Spleen (tissue), 11 donors: ENCODE results near the gene ZNF329. TPM values are rescaled to one million over a fixed set of nuclear protein-coding genes. Genes with fewer than 3 reads are reported as not detected.
A peak's percentile ranks its signal among the peaks of the same experiment; 100 is the strongest.

Experiments used
- DNase-seq: peaks from one replicate; pipeline ENCODE4 v3.0.0-alpha.2; 2020
- H3K27ac ChIP-seq, 8 donors: fragments of 200-600 bp; sonication (generic) in 7 of 8; 1 replicate in 4 of 8; 2 replicates in 4 of 8; pipeline versions ENCODE4 v1.5.0 to v1.8.0; 2016 to 2021; ENCODE audit warnings: inconsistent platforms in 4 of 8, mild to moderate bottlenecking in 4 of 8, moderate library complexity in 1 of 8
- H3K27me3 ChIP-seq, 7 donors: fragments of 200-600 bp; sonication (generic) in 6 of 7; replicated peaks in 1 of 7; 1 replicate in 4 of 7; 2 replicates in 3 of 7; pipeline versions ENCODE4 v1.5.0 to v1.8.0; 2016 to 2021; ENCODE audit warnings: inconsistent platforms in 3 of 7, mild to moderate bottlenecking in 1 of 7
- H3K36me3 ChIP-seq, 6 donors: fragments of 200-600 bp; sonication (generic) in 5 of 6; 1 replicate in 4 of 6; 2 replicates in 2 of 6; pipeline versions ENCODE4 v1.5.0 to v1.8.0; 2016 to 2021; ENCODE audit warnings: inconsistent platforms in 2 of 6
- H3K4me1 ChIP-seq, 6 donors: fragments of 200-600 bp; sonication (generic) in 5 of 6; 1 replicate in 3 of 6; 2 replicates in 3 of 6; pipeline versions ENCODE4 v1.5.0 to v1.8.0; 2016 to 2021; ENCODE audit warnings: inconsistent platforms in 3 of 6
- H3K4me3 ChIP-seq, 8 donors: fragments of 200-600 bp; sonication (generic) in 7 of 8; 1 replicate in 4 of 8; 2 replicates in 4 of 8; pipeline versions ENCODE4 v1.5.0 to v1.8.0; 2016 to 2021; ENCODE audit warnings: inconsistent platforms in 4 of 8, mild to moderate bottlenecking in 4 of 8, moderate library complexity in 2 of 8
- H3K9me3 ChIP-seq, 8 donors: fragments of 200-600 bp; sonication (generic) in 7 of 8; 1 replicate in 4 of 8; 2 replicates in 4 of 8; pipeline versions ENCODE4 v1.5.0 to v1.8.0; 2016 to 2021; ENCODE audit warnings: inconsistent platforms in 4 of 8
- POLR2A ChIP-seq, 3 donors: fragments of 450-650 bp; IDR thresholded peaks; one replicate each; pipeline ENCODE4 v1.5.1; 2017; ENCODE audit warnings: antibody characterized with exemption in 3 of 3, mild to moderate bottlenecking in 1 of 3
- POLR2AphosphoS5 ChIP-seq, 3 donors: sonication (generic); formaldehyde crosslinking; IDR thresholded peaks; one replicate each; pipeline ENCODE4 v1.5.1; 2017; ENCODE audit warnings: antibody characterized with exemption in 3 of 3
- WGBS, 5 donors: extraction: QIAGEN DNeasy Blood & Tissue Kit in 3 of 5; methylation state at CpG; one replicate each; pipeline versions ENCODE4 v1.1.5 to v1.1.7; 2013 to 2018; 5-methylcytosine and 5-hydroxymethylcytosine counted together
- intact Hi-C: fragments of 100-400 bp; cut with DNase I; formaldehyde crosslinking; loops from one replicate; pipeline ENCODE4 v1.15.0; 2023; ENCODE audit warnings: low total_unique reads
- polyA plus RNA-seq, 3 donors: library from polyadenylated mRNA; stranded (reverse); fragments of 200-250 nt; gene quantifications; one replicate each; pipeline ENCODE4 v1.2.1, GENCODE V29; 2013
- total RNA-seq, 7 donors: library from RNA; depleted of rRNA in 3 of 7; stranded (reverse); fragments of >200 nt in 3 of 7; fragmentation: NEBNext Ultra II Directional in 4 of 7; extraction: Animal tissue kit (Norgen Biotek cat#: 25700) in 4 of 7; gene quantifications; one replicate each; pipeline versions ENCODE4 v1.1.0 to v1.2.1, GENCODE V29; 2016 to 2021
- TF ChIP-seq, protein P1 (sequence below), 11 experiments: fragments of 200-600 bp in 7 of 11; fragments of 450-650 bp in 4 of 11; sonication (generic) in 4 of 11; IDR thresholded peaks in 8 of 11; conservative IDR thresholded peaks in 3 of 11; 1 replicate in 7 of 11; 2 replicates in 4 of 11; pipeline versions ENCODE4 v1.4.0 to v1.8.0; 2016 to 2021; ENCODE audit warnings: antibody characterized with exemption in 11 of 11, inconsistent platforms in 4 of 11, mild to moderate bottlenecking in 1 of 11
- donor health status: healthy with polysubstance abuse.
- donor health status: DM: no; HTN: no; CAD: no; lungs with moderate emphysema.
- donor health status: DM: no; HTN: no; CAD: no.
- donor health status: Bipolar disorder and iron deficiency.
- donor health status: healthy.
- donor health status: DM: no; HTN: no; CAD: no.
- donor health status: DM: yes; HTN: yes; CAD: no.

The ZNF329 gene
- total and polyA plus RNA-seq, 10 donors: 3.8 to 13.4 (median 9.3) TPM

DNA sequence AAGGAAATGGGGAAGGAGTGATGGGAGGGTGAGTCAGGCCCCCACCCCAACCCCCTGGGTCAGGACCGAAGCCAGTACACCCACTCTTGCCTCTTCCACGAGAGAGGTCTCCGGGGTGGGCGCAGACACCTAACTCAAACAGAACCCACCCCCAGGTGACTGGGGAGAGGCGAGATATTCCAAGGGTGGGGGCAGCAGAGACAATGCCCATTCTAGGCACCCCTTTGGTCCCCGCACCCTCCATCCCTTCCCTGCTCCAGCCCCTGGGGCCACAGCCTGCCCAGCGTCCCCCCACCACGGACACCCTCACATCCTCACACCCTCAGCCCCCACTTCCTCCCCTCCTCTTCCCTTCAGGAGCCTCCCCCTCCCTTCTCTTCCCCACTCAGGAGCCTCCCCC is 53.2 kb downstream of the ZNF329 start:
- 28 to 62% (median 44%) methylated on average over 5 to 8 of the region's 8 CpGs for WGBS, 5 donors
- H3K9me3 ChIP-seq: peaks cover 0 to 89% (median 75%) of the 10 kb centered on the region in 8 donors
- H3K4me3 ChIP-seq: peak overlapping the region; percentile 25 to 96 (median 78)
- no peak for TF ChIP-seq POLR2A (IDR thresholded peaks at IDR 0.05)
- TF ChIP-seq, protein P1, sequence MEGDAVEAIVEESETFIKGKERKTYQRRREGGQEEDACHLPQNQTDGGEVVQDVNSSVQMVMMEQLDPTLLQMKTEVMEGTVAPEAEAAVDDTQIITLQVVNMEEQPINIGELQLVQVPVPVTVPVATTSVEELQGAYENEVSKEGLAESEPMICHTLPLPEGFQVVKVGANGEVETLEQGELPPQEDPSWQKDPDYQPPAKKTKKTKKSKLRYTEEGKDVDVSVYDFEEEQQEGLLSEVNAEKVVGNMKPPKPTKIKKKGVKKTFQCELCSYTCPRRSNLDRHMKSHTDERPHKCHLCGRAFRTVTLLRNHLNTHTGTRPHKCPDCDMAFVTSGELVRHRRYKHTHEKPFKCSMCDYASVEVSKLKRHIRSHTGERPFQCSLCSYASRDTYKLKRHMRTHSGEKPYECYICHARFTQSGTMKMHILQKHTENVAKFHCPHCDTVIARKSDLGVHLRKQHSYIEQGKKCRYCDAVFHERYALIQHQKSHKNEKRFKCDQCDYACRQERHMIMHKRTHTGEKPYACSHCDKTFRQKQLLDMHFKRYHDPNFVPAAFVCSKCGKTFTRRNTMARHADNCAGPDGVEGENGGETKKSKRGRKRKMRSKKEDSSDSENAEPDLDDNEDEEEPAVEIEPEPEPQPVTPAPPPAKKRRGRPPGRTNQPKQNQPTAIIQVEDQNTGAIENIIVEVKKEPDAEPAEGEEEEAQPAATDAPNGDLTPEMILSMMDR (IDR thresholded peaks at IDR 0.05 in 8 of 11, conservative IDR thresholded peaks at IDR 0.05 in 3 of 11): no peak
- TF ChIP-seq POLR2AphosphoS5 (IDR thresholded peaks at IDR 0.05): no peak
- H3K36me3 ChIP-seq: peaks cover 0 to 18% (median 0%) of the 10 kb centered on the region in 6 donors
- no peaks in the 10 kb centered on the region for H3K27me3 ChIP-seq
- peaks cover 0 to 25% (median 16%) of the 10 kb centered on the region in 6 donors for H3K4me1 ChIP-seq
- intact Hi-C loops: no loop called here
- DNase-seq: no peak
- H3K27ac ChIP-seq: peak overlapping the region in 5 of 8 donors; percentile 88 to 92 (median 90)

DNA sequence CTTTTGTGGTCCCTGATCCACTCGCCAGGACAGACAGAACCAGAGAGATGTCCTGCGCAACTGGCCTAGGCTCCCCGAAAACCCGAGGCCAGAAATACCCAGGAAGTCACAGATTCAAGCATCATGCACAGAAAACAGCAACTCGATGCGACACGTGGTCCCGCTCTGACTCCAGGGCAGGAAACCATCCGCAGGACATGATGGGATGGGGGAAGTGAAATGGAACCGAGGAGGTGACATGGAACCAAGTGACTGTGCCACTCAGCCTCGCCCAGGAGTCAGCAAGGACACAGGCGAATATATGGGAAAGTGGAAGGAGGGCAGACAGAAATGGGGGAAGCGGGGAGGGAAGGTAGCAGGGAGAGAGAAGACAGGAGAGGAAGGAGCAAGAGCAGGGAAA is 53.7 kb downstream of the ZNF329 start:
- no peak for DNase-seq
- Histone ChIP-seq H3K27ac (peak overlapping the region in 2 of 8 donors; percentile 88 to 92), H3K36me3 (peaks cover 0 to 23% (median 0%) of the 10 kb centered on the region in 6 donors), H3K9me3 (peaks cover 0 to 89% (median 74%) of the 10 kb centered on the region in 8 donors), H3K27me3 (no peaks in the 10 kb centered on the region), H3K4me3 (peak overlapping the region in 5 of 8 donors; percentile 62 to 96 (median 82)), H3K4me1 (peaks cover 0 to 25% (median 16%) of the 10 kb centered on the region in 6 donors)
- TF ChIP-seq, protein P1 (IDR thresholded peaks at IDR 0.05 in 8 of 11, conservative IDR thresholded peaks at IDR 0.05 in 3 of 11): no peak
- intact Hi-C loops: no loop called here
- 75 to 92% (median 90%) methylated on average over 13 of the region's 13 CpGs for WGBS, 5 donors

DNA sequence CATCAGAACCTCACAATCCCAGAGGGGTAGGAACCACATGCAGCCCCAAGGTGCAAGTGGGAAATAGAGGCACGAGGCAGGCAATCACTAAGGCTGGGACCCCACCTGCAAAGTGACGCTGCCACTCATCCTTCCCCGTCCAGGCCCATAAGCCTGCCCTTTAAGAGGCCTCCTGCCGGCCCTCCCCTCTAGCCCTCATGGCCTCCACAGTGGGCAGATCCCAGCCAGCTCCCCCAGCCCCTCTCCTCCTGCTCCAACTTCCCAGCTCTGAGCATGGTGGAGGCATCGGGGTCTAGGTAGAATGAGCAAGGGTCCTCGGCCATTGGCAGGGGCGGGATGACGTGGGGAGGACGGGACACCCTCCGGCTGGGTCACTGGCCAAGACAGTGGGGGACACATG is 55.3 kb downstream of the ZNF329 start:
- peaks cover 0 to 25% (median 16%) of the 10 kb centered on the region in 6 donors for H3K4me1 ChIP-seq
- H3K4me3 ChIP-seq: no peak overlapping the region
- WGBS, 5 donors: 92 to 100% (median 96%) methylated on average over 9 to 10 of the region's 10 CpGs
- TF ChIP-seq POLR2AphosphoS5 (IDR thresholded peaks at IDR 0.05): no peak
- no peak for TF ChIP-seq POLR2A (IDR thresholded peaks at IDR 0.05)
- TF ChIP-seq, protein P1 (IDR thresholded peaks at IDR 0.05 in 8 of 11, conservative IDR thresholded peaks at IDR 0.05 in 3 of 11): no peak
- intact Hi-C loops: no loop called here
- H3K9me3 ChIP-seq: peaks cover 0 to 89% (median 74%) of the 10 kb centered on the region in 8 donors
- no peaks in the 10 kb centered on the region for H3K27me3 ChIP-seq
- H3K27ac ChIP-seq: no peak overlapping the region
- H3K36me3 ChIP-seq: peaks cover 0 to 27% (median 0%) of the 10 kb centered on the region in 6 donors
- no peak for DNase-seq

DNA sequence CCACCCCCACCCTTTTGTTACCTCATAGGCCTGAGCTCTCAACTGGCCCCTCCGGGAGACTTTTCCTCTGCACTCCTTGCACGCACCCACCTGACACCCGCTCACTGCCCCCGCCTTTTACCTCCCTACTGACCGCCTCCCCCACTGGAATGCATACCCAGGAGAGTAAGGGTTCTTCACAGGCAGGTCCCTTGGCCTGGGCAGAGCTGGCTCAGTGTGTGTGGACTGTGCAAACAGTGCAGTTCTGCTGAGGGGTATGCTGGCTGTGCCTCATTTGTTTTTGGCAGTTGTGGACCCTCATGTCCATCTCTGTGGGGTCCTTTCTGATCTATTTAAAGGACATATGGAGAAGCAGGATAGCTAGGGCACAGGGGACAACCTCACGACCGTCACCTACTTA is 57.5 kb downstream of the ZNF329 start:
- H3K36me3 ChIP-seq: peaks cover 0 to 41% (median 0%) of the 10 kb centered on the region in 6 donors
- H3K27ac ChIP-seq: no peak overlapping the region
- peaks cover 0 to 90% (median 82%) of the 10 kb centered on the region in 8 donors for H3K9me3 ChIP-seq
- no peak for DNase-seq
- H3K4me1 ChIP-seq: peaks cover 0 to 19% (median 12%) of the 10 kb centered on the region in 6 donors
- H3K27me3 ChIP-seq: no peaks in the 10 kb centered on the region
- WGBS, 5 donors: 94 to 98% (median 95%) methylated on average over 6 to 7 of the region's 7 CpGs
- TF ChIP-seq POLR2AphosphoS5 (IDR thresholded peaks at IDR 0.05) (no peak), POLR2A (IDR thresholded peaks at IDR 0.05) (no peak)
- TF ChIP-seq, protein P1 (IDR thresholded peaks at IDR 0.05 in 8 of 11, conservative IDR thresholded peaks at IDR 0.05 in 3 of 11): no peak
- H3K4me3 ChIP-seq: no peak overlapping the region
- intact Hi-C loops: no loop called here
